Heart left ventricle (tissue), 16 donors: ENCODE data around the gene AP5B1. TPM values are rescaled to one million over a fixed set of nuclear protein-coding genes. Genes with fewer than 3 reads are reported as not detected.

Experiments
- ATAC-seq, 4 donors: fragments of 200-7000 bp; cut with Tn5 transposase; one replicate each; pipeline ENCODE4 v1.9.1; 2020 to 2022; ENCODE audit warnings: moderate library complexity in 4 of 4, mild to moderate bottlenecking in 3 of 4, moderate number of reproducible peaks in 1 of 4
- DNase-seq, 5 donors: peaks; one replicate each; pipeline ENCODE4 v3.0.0-alpha.2; 2020
- H3K27ac ChIP-seq, 12 donors: fragments of 200-600 bp; sonication (generic) in 4 of 12; one replicate each; pipeline versions ENCODE4 v1.5.0 to v1.8.0; 2016 to 2022; ENCODE audit warnings: mild to moderate bottlenecking in 2 of 12
- H3K27me3 ChIP-seq, 9 donors: fragments of 200-600 bp; sonication (generic) in 2 of 9; one replicate each; pipeline versions ENCODE4 v1.5.1 to v1.8.0; 2016 to 2022; ENCODE audit warnings: mild to moderate bottlenecking in 3 of 9
- H3K36me3 ChIP-seq, 9 donors: fragments of 200-600 bp; sonication (generic) in 2 of 9; one replicate each; pipeline versions ENCODE4 v1.5.0 to v1.8.0; 2018 to 2022; ENCODE audit warnings: mild to moderate bottlenecking in 2 of 9
- H3K4me1 ChIP-seq, 12 donors: fragments of 200-600 bp; sonication (generic) in 4 of 12; one replicate each; pipeline versions ENCODE4 v1.5.0 to v1.8.0; 2016 to 2022; ENCODE audit warnings: mild to moderate bottlenecking in 3 of 12
- H3K4me3 ChIP-seq, 12 donors: fragments of 200-600 bp; sonication (generic) in 4 of 12; one replicate each; pipeline versions ENCODE4 v1.5.0 to v1.8.0; 2017 to 2022; ENCODE audit warnings: mild to moderate bottlenecking in 9 of 12, moderate library complexity in 4 of 12
- H3K9me3 ChIP-seq, 12 donors: fragments of 200-600 bp; sonication (generic) in 4 of 12; one replicate each; pipeline versions ENCODE4 v1.5.0 to v1.8.0; 2016 to 2022; ENCODE audit warnings: mild to moderate bottlenecking in 1 of 12
- POLR2A ChIP-seq, 2 donors: fragments of 450-650 bp; IDR thresholded peaks; one replicate each; pipeline ENCODE4 v1.6.1; 2017; ENCODE audit warnings: antibody characterized with exemption in 2 of 2, mild to moderate bottlenecking in 2 of 2, moderate library complexity in 2 of 2
- WGBS, 4 donors: extraction: QIAGEN DNeasy Blood & Tissue Kit in 2 of 4; methylation state at CpG; one replicate each; pipeline versions ENCODE4 v1.1.5 to v1.1.7; 2013 to 2018; 5-methylcytosine and 5-hydroxymethylcytosine counted together
- intact Hi-C, 10 donors: fragments of 100-400 bp; cut with DNase I; formaldehyde crosslinking; loops; one replicate each; pipeline versions ENCODE4 v1.11.1 to v1.14.2; 2022
- polyA plus RNA-seq, 2 donors: library from polyadenylated mRNA; stranded (reverse); fragments of 200-250 nt; gene quantifications; one replicate each; pipeline ENCODE4 v1.2.3, GENCODE V29; 2013
- total RNA-seq, 9 donors: library from RNA; depleted of rRNA in 2 of 9; stranded (reverse); fragments of >200 nt in 2 of 9; fragmentation: NEBNext Ultra II Directional in 3 of 9; extraction: Animal tissue kit (Norgen Biotek cat#: 25700) in 3 of 9; gene quantifications; one replicate each; pipeline versions ENCODE4 v1.1.0 to v1.2.4, GENCODE V29; 2016 to 2023
- TF ChIP-seq, protein P1 (sequence below), 12 donors: fragments of 200-600 bp; sonication (generic) in 4 of 12; IDR thresholded peaks; one replicate each; pipeline versions ENCODE4 v1.5.0 to v1.8.0; 2018 to 2022; ENCODE audit warnings: antibody characterized with exemption in 12 of 12, mild to moderate bottlenecking in 5 of 12
- donor health status: ischemic (EF 13 %, LVEDD 7.1; RV severe dilation, severe dysfunction).
- donor health status: healthy with polysubstance abuse.
- donor health status: DM: no; HTN: yes; CAD: no.
- donor health status: DM: no; HTN: no; CAD: no.
- donor health status: ischemic (EF 25% LVEDD 6.9; RV normal size, moderate dysfunction).
- donor health status: ischemic (EF 25% LVEDD 5.7; RV mildly dilated, moderate dysfunction).
- donor health status: healthy.
- donor health status: DM: yes; HTN: yes; CAD: no.
- donor health status: ischemic (EF 35%, LVEDD 5.7; RV mildly dilated, moderate dysfunction).
- donor health status: nonischemic (EF 11% LVEDD 7.7; RV severe dilation, severe dysfunction).
- donor health status: DM: yes; HTN: yes; CAD: no.
- donor health status: PGD.
- donor health status: ischemic (EF 29% LVEDD 5.4; RV normal size, mild dysfunction).
- donor health status: nonischemic (EF 23%, LVEDD 6.1; RV moderate dilation, normal function).

AP5B1 gene
- total and polyA plus RNA-seq, 11 donors: 4.4 to 17.7 (median 8.7) TPM

- no peak for ATAC-seq
Observed at GRCh38 chr11:65744699-65745042, 36.1 kb downstream of the AP5B1 start.

GRCh38 chr11:65744026-65744698 is 36.6 kb downstream of the AP5B1 start:
- TF ChIP-seq, protein P1, sequence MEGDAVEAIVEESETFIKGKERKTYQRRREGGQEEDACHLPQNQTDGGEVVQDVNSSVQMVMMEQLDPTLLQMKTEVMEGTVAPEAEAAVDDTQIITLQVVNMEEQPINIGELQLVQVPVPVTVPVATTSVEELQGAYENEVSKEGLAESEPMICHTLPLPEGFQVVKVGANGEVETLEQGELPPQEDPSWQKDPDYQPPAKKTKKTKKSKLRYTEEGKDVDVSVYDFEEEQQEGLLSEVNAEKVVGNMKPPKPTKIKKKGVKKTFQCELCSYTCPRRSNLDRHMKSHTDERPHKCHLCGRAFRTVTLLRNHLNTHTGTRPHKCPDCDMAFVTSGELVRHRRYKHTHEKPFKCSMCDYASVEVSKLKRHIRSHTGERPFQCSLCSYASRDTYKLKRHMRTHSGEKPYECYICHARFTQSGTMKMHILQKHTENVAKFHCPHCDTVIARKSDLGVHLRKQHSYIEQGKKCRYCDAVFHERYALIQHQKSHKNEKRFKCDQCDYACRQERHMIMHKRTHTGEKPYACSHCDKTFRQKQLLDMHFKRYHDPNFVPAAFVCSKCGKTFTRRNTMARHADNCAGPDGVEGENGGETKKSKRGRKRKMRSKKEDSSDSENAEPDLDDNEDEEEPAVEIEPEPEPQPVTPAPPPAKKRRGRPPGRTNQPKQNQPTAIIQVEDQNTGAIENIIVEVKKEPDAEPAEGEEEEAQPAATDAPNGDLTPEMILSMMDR (IDR thresholded peaks at IDR 0.05): peak in 7 of 12 donors; percentile 14 to 45 (median 23)
- TF ChIP-seq POLR2A (IDR thresholded peaks at IDR 0.05): no peak
- DNase-seq: peak in 2 of 5 donors; percentile 37 to 65
- WGBS, 4 donors: 70 to 87% (median 78%) methylated on average over 13 to 18 of the region's 18 CpGs

More at GRCh38 chr11:65744699-65745042, 36.1 kb downstream of the AP5B1 start:
- Histone ChIP-seq H3K4me1 (no peaks in the 10 kb centered on the region), H3K4me3 (no peak overlapping the region), H3K9me3 (no peaks in the 10 kb centered on the region), H3K27me3 (no peaks in the 10 kb centered on the region), H3K27ac (no peak overlapping the region), H3K36me3 (no peaks in the 10 kb centered on the region)
- intact Hi-C loops: no loop called here
- WGBS, 4 donors: 78 to 84% (median 81%) methylated on average over 8 of the region's 8 CpGs
- no peak for TF ChIP-seq POLR2A (IDR thresholded peaks at IDR 0.05)
- DNase-seq: no peak

GRCh38 chr11:65743681-65744025 is 37.1 kb downstream of the AP5B1 start:
- TF ChIP-seq, protein P1 (IDR thresholded peaks at IDR 0.05): no peak
- no peak for TF ChIP-seq POLR2A (IDR thresholded peaks at IDR 0.05)
- Histone ChIP-seq H3K4me3 (no peak overlapping the region), H3K4me1 (no peaks in the 10 kb centered on the region), H3K27me3 (no peaks in the 10 kb centered on the region), H3K36me3 (no peaks in the 10 kb centered on the region), H3K27ac (no peak overlapping the region), H3K9me3 (no peaks in the 10 kb centered on the region)
- ATAC-seq (no peak), DNase-seq (no peak)
- 72 to 85% (median 79%) methylated on average over 10 of the region's 10 CpGs for WGBS, 4 donors
- intact Hi-C loops: no loop called here

More at GRCh38 chr11:65744026-65744698, 36.6 kb downstream of the AP5B1 start:
- Histone ChIP-seq H3K27me3 (no peaks in the 10 kb centered on the region), H3K27ac (no peak overlapping the region), H3K4me1 (no peaks in the 10 kb centered on the region), H3K36me3 (no peaks in the 10 kb centered on the region), H3K9me3 (no peaks in the 10 kb centered on the region), H3K4me3 (no peak overlapping the region)
- peak in 3 of 4 donors; percentile 77 to 79 (median 78) for ATAC-seq
- intact Hi-C loops: no loop called here

DNA sequence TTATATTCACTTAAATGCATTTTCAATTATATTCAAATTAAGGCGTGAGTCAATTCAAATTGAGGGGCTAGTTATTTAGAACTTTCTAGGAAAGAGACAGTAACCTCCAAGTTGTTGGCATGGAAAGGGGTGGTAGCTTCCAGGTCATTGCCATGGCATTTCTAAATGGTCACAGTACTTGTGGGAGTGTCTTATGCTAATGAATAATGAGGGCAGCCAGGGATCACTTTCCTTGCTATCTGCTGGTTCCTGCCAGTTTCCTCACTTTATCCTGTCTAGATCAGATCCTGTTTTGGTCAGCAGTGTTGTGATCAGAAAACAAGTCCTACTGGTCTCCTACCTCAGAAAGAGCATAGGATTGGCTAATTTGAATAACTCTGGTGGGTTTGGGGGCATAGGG is 38.4 kb downstream of the AP5B1 start:
- H3K4me1 ChIP-seq: no peaks in the 10 kb centered on the region
- no peak for TF ChIP-seq POLR2A (IDR thresholded peaks at IDR 0.05)
- TF ChIP-seq, protein P1 (IDR thresholded peaks at IDR 0.05): no peak
- H3K9me3 ChIP-seq: no peaks in the 10 kb centered on the region
- DNase-seq (no peak), ATAC-seq (no peak)
- no peaks in the 10 kb centered on the region for H3K27me3 ChIP-seq
- intact Hi-C loops: no loop called here
- 75 to 90% (median 84%) methylated on average over 1 of the region's 1 CpG for WGBS, 4 donors
- no peak overlapping the region for H3K4me3 ChIP-seq
- no peak overlapping the region for H3K27ac ChIP-seq
- no peaks in the 10 kb centered on the region for H3K36me3 ChIP-seq

GRCh38 chr11:65741185-65741584 is 39.6 kb downstream of the AP5B1 start:
- TF ChIP-seq, protein P1 (IDR thresholded peaks at IDR 0.05): no peak
- TF ChIP-seq POLR2A (IDR thresholded peaks at IDR 0.05): no peak
- WGBS, 4 donors: 72 to 77% (median 75%) methylated on average over 8 of the region's 8 CpGs
- intact Hi-C loops: no loop called here

More at GRCh38 chr11:65741185-65741584, 39.6 kb downstream of the AP5B1 start:
- Histone ChIP-seq H3K27ac (no peak overlapping the region), H3K4me1 (no peaks in the 10 kb centered on the region), H3K4me3 (no peak overlapping the region), H3K36me3 (no peaks in the 10 kb centered on the region), H3K9me3 (no peaks in the 10 kb centered on the region), H3K27me3 (no peaks in the 10 kb centered on the region)
- no peak for ATAC-seq
- DNase-seq: no peak
